HepG2 (cell line): ENCODE data around the gene SHROOM2. TPM values are rescaled to one million over a fixed set of nuclear protein-coding genes. Genes with fewer than 3 reads are reported as not detected.

Source experiments
- NCOR1 ChIP-seq: fragments of 200-600 bp; sonication (generic); IDR thresholded peaks from 2 replicates; pipeline ENCODE4 v1.7.0; 2017; ENCODE audit warnings: antibody characterized with exemption, low read length, borderline replicate concordance
- polyA plus RNA-seq, 8 experiments: library from polyadenylated mRNA; depleted of rRNA in 3 of 8; stranded (reverse) in 7 of 8; unstranded in 1 of 8; fragments of >200 nt; fragmentation: Illumina TruSeq in 4 of 8; extraction: Trizol in 4 of 8; gene quantifications; 2 replicates each; pipeline versions ENCODE4 v1.2.1 to v1.2.3, GENCODE V29; 2011 to 2016; ENCODE audit warnings: low read depth in 4 of 8, missing spikeins in 1 of 8, mixed read lengths in 1 of 8; ENCODE audit not compliant: insufficient read depth in 1 of 8
- total RNA-seq, 5 experiments: library from RNA; depleted of rRNA; stranded (reverse); fragments of >200 nt; fragmentation: Illumina TruSeq; extraction: Trizol; gene quantifications; 2 replicates each; pipeline ENCODE4 v1.2.3, GENCODE V29; 2016; ENCODE audit warnings: low read depth in 1 of 5
- TF ChIP-seq, protein P1 (sequence below): sonication (generic); formaldehyde crosslinking; IDR thresholded peaks from 2 replicates; pipeline ENCODE4 v1.8.0; 2022; ENCODE audit warnings: missing genetic modification reagents, mild to moderate bottlenecking, moderate library complexity, borderline replicate concordance
- TF ChIP-seq, protein P2 (sequence below), 2 experiments: sonication (generic) in 1 of 2; formaldehyde crosslinking in 1 of 2; IDR thresholded peaks; 2 replicates each; pipeline versions ENCODE4 v1.6.1 to v1.9.0; 2014 to 2022; ENCODE audit warnings: antibody characterized with exemption in 1 of 2, borderline replicate concordance in 1 of 2, inconsistent platforms in 1 of 2, low read depth in 1 of 2, missing genetic modification reagents in 1 of 2

The SHROOM2 gene
- total and polyA plus RNA-seq, 2 of the 13 experiments (the other 11 are each of a cell fraction or from before 2014, with no cell fraction given) = 0.92 to 1.4 TPM

DNA sequence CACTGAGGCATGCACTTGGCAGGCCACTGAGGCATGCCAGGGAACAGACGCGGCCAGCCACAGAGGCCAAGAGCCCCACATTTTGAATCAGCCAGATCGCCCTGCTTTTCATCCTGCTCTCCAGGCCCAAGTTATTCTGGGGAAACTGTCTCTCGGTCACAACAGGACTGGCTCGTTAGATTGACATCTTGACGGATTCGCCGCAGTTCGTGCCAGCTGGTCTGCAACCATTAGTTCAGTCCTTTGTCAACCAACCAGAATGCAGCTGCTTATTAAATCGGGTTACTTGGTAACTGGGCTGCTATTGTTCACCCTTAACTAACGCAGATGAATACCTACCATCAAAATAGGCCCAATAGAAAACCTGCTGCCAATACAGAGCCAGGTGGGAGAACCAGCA is 197.6 kb downstream of the SHROOM2 start (continued):
- TF ChIP-seq, protein P1, sequence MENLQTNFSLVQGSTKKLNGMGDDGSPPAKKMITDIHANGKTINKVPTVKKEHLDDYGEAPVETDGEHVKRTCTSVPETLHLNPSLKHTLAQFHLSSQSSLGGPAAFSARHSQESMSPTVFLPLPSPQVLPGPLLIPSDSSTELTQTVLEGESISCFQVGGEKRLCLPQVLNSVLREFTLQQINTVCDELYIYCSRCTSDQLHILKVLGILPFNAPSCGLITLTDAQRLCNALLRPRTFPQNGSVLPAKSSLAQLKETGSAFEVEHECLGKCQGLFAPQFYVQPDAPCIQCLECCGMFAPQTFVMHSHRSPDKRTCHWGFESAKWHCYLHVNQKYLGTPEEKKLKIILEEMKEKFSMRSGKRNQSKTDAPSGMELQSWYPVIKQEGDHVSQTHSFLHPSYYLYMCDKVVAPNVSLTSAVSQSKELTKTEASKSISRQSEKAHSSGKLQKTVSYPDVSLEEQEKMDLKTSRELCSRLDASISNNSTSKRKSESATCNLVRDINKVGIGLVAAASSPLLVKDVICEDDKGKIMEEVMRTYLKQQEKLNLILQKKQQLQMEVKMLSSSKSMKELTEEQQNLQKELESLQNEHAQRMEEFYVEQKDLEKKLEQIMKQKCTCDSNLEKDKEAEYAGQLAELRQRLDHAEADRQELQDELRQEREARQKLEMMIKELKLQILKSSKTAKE (CRISPR knock-in tag) = no peak
- no peak for TF ChIP-seq NCOR1
- TF ChIP-seq, protein P2, sequence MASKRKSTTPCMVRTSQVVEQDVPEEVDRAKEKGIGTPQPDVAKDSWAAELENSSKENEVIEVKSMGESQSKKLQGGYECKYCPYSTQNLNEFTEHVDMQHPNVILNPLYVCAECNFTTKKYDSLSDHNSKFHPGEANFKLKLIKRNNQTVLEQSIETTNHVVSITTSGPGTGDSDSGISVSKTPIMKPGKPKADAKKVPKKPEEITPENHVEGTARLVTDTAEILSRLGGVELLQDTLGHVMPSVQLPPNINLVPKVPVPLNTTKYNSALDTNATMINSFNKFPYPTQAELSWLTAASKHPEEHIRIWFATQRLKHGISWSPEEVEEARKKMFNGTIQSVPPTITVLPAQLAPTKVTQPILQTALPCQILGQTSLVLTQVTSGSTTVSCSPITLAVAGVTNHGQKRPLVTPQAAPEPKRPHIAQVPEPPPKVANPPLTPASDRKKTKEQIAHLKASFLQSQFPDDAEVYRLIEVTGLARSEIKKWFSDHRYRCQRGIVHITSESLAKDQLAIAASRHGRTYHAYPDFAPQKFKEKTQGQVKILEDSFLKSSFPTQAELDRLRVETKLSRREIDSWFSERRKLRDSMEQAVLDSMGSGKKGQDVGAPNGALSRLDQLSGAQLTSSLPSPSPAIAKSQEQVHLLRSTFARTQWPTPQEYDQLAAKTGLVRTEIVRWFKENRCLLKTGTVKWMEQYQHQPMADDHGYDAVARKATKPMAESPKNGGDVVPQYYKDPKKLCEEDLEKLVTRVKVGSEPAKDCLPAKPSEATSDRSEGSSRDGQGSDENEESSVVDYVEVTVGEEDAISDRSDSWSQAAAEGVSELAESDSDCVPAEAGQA (IDR thresholded peaks at IDR 0.05; ENCODE audit: low read depth) = no peak
- TF ChIP-seq, protein P2 (CRISPR knock-in tag; IDR thresholded peaks at IDR 0.05; ENCODE audit: borderline replicate concordance) = no peak
- TF ChIP-seq, all 625 proteins: peak for 0
